LNCaP clone FGC (cell line): Measurements from ENCODE around the gene IQGAP1.

Experiments used
- DNase-seq: peaks from one replicate; pipeline ENCODE4 v3.0.0-alpha.2; 2011; ENCODE audit warnings: low read depth
- H3K4me3 ChIP-seq: 2 replicates; pipeline ENCODE4 v1.5.1; 2011; ENCODE audit warnings: mild to moderate bottlenecking, low read depth, low read length, control low read depth
- TF ChIP-seq, protein P1 (sequence below): IDR thresholded peaks from 2 replicates; pipeline ENCODE4 v1.5.1; 2012; ENCODE audit warnings: mild to moderate bottlenecking; ENCODE audit not compliant: control insufficient read depth, insufficient read depth; ENCODE audit errors: extremely low read depth

The IQGAP1 gene

DNA sequence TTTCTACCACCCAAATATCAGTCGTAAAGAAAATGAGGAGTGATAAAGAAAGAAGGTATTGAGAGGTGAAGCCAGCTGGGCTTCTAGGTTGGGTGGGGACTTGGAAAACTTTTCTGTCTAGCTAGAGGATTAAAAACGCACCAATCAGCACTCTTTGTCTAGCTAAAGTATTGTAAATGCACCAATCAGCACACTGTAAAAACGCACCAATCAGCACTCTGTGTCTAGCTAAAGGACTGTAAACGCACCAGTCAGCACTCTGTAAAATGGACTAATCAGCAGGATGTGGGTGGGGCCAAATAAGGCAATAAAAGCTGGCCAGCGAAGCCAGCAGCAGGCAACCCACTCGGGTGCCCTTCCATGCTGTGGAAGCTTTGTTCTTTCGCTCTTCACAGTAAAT lies 13.0 kb upstream of the IQGAP1 start:
- H3K4me3 ChIP-seq: no peak overlapping the region
- TF ChIP-seq, protein P1, sequence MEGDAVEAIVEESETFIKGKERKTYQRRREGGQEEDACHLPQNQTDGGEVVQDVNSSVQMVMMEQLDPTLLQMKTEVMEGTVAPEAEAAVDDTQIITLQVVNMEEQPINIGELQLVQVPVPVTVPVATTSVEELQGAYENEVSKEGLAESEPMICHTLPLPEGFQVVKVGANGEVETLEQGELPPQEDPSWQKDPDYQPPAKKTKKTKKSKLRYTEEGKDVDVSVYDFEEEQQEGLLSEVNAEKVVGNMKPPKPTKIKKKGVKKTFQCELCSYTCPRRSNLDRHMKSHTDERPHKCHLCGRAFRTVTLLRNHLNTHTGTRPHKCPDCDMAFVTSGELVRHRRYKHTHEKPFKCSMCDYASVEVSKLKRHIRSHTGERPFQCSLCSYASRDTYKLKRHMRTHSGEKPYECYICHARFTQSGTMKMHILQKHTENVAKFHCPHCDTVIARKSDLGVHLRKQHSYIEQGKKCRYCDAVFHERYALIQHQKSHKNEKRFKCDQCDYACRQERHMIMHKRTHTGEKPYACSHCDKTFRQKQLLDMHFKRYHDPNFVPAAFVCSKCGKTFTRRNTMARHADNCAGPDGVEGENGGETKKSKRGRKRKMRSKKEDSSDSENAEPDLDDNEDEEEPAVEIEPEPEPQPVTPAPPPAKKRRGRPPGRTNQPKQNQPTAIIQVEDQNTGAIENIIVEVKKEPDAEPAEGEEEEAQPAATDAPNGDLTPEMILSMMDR: no peak
- no peak for DNase-seq

DNA sequence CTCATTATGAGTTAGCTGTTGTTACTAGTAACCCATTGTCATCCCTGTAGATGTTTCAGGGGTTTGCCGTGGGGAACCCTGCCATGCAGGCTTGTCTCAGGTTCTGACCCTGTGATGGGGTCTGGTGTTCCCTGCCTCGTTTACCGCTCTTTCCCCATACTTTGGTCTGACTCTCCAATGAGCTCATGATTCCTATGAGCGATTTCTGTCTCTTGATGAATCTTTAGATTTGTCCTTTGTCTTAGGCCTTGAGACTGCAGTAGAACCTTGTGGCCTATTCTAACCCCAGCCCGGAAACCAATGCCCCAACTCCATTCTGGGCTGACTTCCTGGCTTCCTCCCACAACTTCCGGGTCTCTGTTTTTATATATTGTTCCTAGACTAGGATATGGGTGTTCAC lies 11.3 kb upstream of the IQGAP1 start:
- TF ChIP-seq, protein P1: no peak
- H3K4me3 ChIP-seq: no peak overlapping the region
- no peak for DNase-seq

DNA sequence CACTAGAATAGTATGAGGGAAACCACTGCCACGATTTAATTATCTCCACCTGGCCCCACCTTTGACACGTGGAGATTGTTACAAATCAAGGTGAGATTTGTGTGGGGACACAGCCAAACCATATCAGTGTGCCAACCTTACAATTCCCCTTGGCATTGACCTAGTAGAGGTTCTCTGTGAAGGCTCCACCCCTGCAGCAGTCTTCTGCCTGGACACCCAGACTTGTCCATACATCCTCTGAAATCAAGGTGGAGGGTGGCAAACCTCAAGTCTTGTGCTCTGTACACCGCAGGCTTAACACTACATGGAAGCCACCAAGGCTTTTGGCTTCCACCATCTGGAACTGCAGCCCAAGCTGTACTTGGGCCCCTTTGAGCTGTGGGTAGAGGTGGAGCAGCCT lies 8.8 kb upstream of the IQGAP1 start:
- TF ChIP-seq, protein P1: no peak
- no peak for DNase-seq
- no peak overlapping the region for H3K4me3 ChIP-seq

DNA sequence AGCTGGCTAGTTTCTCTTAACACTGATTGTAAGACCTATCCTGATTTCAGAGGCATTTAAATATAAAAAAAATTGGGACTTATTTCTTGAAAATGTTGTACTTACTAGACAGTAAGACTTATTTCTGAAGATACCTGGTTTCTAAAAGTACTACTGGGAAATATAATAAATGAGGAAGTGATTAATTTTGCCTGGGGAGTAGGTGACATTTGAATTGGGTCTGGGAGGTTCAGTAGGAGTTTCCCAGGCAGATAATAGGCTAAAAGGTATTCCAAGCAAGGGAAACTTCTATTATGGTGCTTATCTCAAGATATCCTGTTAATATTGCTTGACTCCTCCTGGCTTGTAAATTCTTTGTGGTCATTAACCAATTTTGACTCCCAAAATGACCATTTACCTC lies 6.5 kb upstream of the IQGAP1 start:
- no peak overlapping the region for H3K4me3 ChIP-seq
- DNase-seq: no peak
- TF ChIP-seq, protein P1: no peak

DNA sequence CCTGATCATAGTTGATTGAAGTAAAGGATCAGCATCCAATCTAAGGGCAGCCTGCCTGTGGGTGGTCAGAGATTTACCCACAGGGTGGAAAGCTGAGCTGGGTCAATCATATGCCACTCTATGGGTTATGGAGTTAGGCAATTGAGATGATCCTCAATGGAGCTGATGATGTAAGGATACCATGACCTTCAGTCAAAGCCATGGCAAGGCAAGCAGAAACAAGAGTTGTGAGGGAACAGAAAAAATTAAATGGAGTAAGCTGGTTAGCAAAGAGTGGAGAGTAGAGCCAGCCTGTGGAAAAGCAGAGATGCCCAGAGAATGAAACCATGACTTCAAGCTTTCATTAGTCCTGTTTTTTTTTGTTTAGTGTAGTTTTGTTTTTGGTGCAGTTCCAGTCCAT lies 5.7 kb upstream of the IQGAP1 start:
- no peak overlapping the region for H3K4me3 ChIP-seq
- TF ChIP-seq, protein P1: no peak
- no peak for DNase-seq

DNA sequence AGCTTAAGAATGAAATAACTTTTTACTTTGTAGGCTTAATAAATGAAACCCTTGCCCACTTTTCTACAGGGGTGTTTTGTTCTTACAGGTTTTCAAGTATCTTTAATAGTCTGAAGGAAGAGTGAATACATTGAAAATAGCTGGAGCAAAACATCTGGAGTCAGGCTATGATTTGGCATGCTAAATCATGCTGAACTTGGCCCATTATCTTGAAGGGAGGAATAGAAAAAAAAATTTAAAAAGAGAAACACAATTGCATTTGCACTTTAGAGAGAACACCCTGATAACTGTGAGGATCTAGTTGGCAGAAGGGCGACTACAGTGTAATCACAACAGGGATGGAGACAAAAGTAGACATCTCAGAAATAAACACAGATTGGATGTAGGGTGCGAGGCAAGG lies 1.8 kb upstream of the IQGAP1 start:
- no peak for DNase-seq
- TF ChIP-seq, protein P1: no peak
- no peak overlapping the region for H3K4me3 ChIP-seq
